GM13976 (cell line): ENCODE results near the gene SLC44A5.
"Not testable (repeated sequence)": the region's sequence is repeated elsewhere in the genome, so short reads cannot be mapped to it uniquely, and the experiment has no call there.

Experiments
- DNase-seq: peaks from one replicate; pipeline ENCODE4 v3.0.0; 2012; ENCODE audit warnings: low spot score
- CTCF ChIP-seq: IDR thresholded peaks from 2 replicates; pipeline ENCODE4 v1.5.1; 2012; ENCODE audit warnings: borderline replicate concordance, mild to moderate bottlenecking; ENCODE audit not compliant: insufficient read depth; ENCODE audit errors: extremely low read depth, missing control alignments, control extremely low read depth
- in situ Hi-C: fragments of 300-500 bp; cut with MboI; formaldehyde crosslinking; loops from one replicate; pipeline ENCODE4 v1.12.0; 2022; ENCODE audit warnings: low sequenced_read_pairs, mixed read lengths, inconsistent platforms; ENCODE audit not compliant: unreplicated experiment

The SLC44A5 gene

GRCh38 chr1:75394386-75395139, 216.4 kb downstream of the SLC44A5 start:
- no peak for TF ChIP-seq CTCF
- in situ Hi-C loops, result no loop called here
- no peak for DNase-seq

- in situ Hi-C loops, result no loop called here
- no peak for TF ChIP-seq CTCF
- no peak for DNase-seq
Measured at GRCh38 chr1:75392278-75392677, 218.6 kb downstream of the SLC44A5 start.

DNA sequence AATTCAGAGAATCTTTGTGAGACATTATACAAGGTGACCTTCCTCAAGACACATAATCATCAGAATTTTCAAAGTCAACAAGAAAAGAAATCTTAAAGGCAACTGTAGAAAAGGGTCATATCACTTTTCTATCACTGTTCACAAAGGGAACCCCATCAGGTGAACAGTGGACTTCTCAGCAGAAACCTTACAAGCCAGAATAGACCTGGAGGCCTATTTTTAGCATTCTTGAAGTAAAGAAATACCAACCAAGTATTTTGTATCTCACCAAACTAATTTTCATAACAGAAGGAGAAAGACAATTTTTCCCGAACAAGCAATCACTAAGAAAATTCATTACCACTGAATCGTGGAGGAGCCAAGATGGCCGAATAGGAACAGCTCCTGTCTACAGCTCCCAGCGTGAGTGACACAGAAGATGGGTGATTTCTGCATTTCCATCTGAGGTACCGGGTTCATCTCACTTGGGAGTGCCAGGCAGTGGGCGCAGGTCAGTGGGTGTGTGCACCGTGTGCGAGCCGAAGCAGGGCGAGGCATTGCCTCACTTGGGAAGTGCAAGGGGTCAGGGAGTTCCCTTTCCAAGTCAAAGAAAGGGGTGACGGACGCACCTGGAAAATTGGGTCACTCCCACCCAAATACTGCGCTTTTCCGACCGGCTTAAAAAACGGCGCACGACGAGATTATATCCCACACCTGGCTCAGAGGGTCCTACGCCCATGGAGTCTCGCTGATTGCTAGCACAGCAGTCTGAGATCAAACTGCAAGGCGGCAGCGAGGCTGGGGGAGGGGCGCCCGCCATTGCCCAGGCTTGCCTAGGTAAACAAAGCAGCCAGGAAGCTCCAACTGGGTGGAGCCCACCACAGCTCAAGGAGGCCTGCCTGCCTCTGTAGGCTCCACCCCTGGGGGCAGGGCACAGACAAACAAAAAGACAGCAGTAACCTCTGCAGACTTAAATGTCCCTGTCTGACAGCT, 235.2 kb downstream of the SLC44A5 start:
- DNase-seq, result not testable (repeated sequence)

GRCh38 chr1:75373542-75374159, 237.3 kb downstream of the SLC44A5 start:
- in situ Hi-C loops, result no loop called here
- TF ChIP-seq CTCF, result no peak

More for the DNA sequence above, 235.2 kb downstream of the SLC44A5 start:
- in situ Hi-C loops, result not testable (repeated sequence)

DNA sequence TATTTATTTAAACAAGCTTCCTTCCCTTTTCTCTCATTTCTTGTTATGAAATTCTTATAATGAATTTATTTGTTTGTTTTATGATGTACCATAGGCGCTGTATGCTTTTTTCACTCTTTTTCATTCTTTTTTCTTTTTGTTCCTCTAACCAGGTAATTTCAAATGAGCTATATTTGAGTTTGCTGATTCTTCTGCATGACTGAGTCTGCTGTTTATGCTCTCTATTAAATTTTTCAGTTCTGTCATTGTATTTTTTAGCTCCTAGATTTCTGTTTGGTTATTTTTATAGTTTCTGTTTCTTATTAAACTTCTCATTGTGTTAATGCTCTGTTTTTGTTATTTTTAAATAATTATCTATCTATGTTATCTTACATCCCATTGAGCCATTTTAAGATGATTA, 244.3 kb downstream of the SLC44A5 start:
- in situ Hi-C loops, result no loop called here
- no peak for TF ChIP-seq CTCF
- DNase-seq, result no peak

More at GRCh38 chr1:75373542-75374159, 237.3 kb downstream of the SLC44A5 start:
- no peak for DNase-seq

- DNase-seq, result no peak
- in situ Hi-C loops, result no loop called here
- TF ChIP-seq CTCF, result no peak
Measured at GRCh38 chr1:75361260-75361659, 249.7 kb downstream of the SLC44A5 start.

GRCh38 chr1:75354267-75354666, 256.6 kb downstream of the SLC44A5 start:
- DNase-seq, in situ Hi-C loops: not testable (repeated sequence)
